Esophagus muscularis mucosa (tissue), 4 donors: Measurements from ENCODE around the gene C17orf78. TPM values are rescaled to one million over a fixed set of nuclear protein-coding genes. Genes with fewer than 3 reads are reported as not detected.

Experiments
- DNase-seq: peaks from one replicate; pipeline ENCODE4 v3.0.0-alpha.2; 2017; ENCODE audit errors: extremely low spot score
- H3K27ac ChIP-seq, 4 donors: fragments of 200-600 bp; sonication (generic); replicated peaks in 1 of 4; 1 replicate in 3 of 4; 2 replicates in 1 of 4; pipeline ENCODE4 v1.5.1; 2016 to 2019; ENCODE audit warnings: mild to moderate bottlenecking in 1 of 4
- H3K27me3 ChIP-seq, 4 donors: fragments of 200-600 bp; sonication (generic); one replicate each; pipeline versions ENCODE4 v1.5.1 to v1.6.0; 2016 to 2019
- H3K36me3 ChIP-seq, 4 donors: fragments of 200-600 bp; sonication (generic); one replicate each; pipeline ENCODE4 v1.5.1; 2016 to 2019
- H3K4me1 ChIP-seq, 4 donors: fragments of 200-600 bp; sonication (generic); one replicate each; pipeline ENCODE4 v1.5.1; 2016 to 2019
- H3K4me3 ChIP-seq, 4 donors: fragments of 200-600 bp; sonication (generic); 1 replicate in 2 of 4; 2 replicates in 2 of 4; pipeline ENCODE4 v1.5.1; 2016 to 2019; ENCODE audit warnings: mild to moderate bottlenecking in 4 of 4, moderate library complexity in 1 of 4
- H3K9me3 ChIP-seq, 4 donors: fragments of 200-600 bp; sonication (generic); 1 replicate in 3 of 4; 2 replicates in 1 of 4; pipeline ENCODE4 v1.5.1; 2016 to 2019
- EP300 ChIP-seq: sonication (generic); formaldehyde crosslinking; IDR thresholded peaks from one replicate; pipeline ENCODE4 v1.6.1; 2017; ENCODE audit warnings: antibody characterized with exemption
- POLR2A ChIP-seq: fragments of 450-650 bp; IDR thresholded peaks from one replicate; pipeline ENCODE4 v1.6.1; 2017; ENCODE audit warnings: antibody characterized with exemption, moderate library complexity, mild to moderate bottlenecking, low read depth
- POLR2AphosphoS5 ChIP-seq, 2 donors: sonication (generic); formaldehyde crosslinking; IDR thresholded peaks; one replicate each; pipeline ENCODE4 v1.6.1; 2017; ENCODE audit warnings: antibody characterized with exemption in 2 of 2
- WGBS: methylation state at CpG from one replicate; pipeline ENCODE4 v1.1.5; 2018; 5-methylcytosine and 5-hydroxymethylcytosine counted together
- intact Hi-C: fragments of 100-400 bp; cut with DNase I; formaldehyde crosslinking; loops from one replicate; pipeline ENCODE4 v1.15.1; 2023
- total RNA-seq, 4 donors: library from RNA; depleted of rRNA; stranded (reverse); fragments of >200 nt; gene quantifications; one replicate each; pipeline versions ENCODE4 v1.1.0 to v1.2.1, GENCODE V29; 2016
- TF ChIP-seq, protein P1 (sequence below), 3 experiments: fragments of 200-600 bp in 2 of 3; fragments of 450-650 bp in 1 of 3; sonication (generic) in 2 of 3; IDR thresholded peaks; one replicate each; pipeline ENCODE4 v1.5.1; 2017 to 2019; ENCODE audit warnings: antibody characterized with exemption in 3 of 3, mild to moderate bottlenecking in 2 of 3, moderate library complexity in 1 of 3

Gene C17orf78
- total RNA-seq = not detected

DNA sequence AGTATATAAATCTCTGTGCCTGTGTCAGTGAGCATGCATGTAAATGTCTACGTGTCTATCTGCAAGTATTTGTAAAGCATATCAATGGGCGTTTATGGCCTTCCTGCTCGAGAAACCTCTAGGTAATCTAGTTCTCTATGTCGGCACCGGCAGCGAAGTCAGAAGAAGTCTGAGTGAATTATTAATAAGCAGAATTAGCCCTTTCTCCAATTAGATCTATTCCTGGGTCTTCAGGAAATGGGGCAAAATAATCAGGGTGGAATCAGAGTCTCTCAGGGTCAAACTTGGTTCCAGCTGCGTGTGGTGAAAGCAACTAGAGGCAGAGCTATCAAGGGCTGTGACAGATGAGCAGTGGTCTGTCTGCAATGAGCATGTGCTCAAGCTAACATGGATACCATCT, at the start of gene C17orf78:
Gene C17orf78 (plus strand): TSS at position 280 of the 400 bp plus-strand sequence. CDS start 108 bp downstream, at position 388.
- WGBS = 95% methylated on average over 7 of the region's 7 CpGs

DNA sequence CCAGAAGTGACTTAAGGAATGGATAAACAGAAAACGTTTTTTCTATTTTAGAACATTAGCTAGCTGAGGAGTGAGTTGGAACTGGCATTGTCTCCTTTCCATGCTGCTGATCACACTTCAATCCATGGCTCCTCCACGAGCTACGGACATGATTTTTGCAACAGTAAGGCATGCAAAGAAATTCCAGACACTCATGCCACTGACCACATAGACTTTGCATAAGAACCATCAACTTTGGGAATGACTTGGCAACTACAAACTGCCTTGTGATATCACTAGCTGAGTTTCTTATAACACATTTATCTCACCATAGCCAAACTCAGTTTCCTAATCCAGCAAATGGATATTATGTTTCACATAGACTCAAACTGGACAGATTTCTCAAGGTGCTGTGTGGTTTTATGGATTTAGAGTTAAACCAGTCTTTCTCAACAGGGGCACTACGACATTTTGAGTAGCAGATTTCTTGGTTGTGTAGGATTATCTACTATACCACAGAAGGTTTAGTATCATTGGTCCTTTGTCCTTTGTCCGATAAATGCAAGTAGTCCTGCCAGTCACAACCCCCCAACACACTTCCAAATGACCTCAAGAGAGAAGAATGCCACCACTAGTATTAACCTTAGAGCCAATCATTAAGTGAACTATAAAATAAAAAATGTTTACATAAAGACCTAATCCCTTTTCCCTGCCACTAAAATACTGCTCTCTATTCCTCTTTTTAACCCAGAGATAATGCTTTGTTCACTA, 48.3 kb upstream of the C17orf78 start:
- no peak overlapping the region for H3K27ac ChIP-seq
- 76% methylated on average over 5 of the region's 5 CpGs for WGBS
- DNase-seq = no peak
- no peak overlapping the region for H3K4me3 ChIP-seq
- peaks cover 10 to 59% (median 21%) of the 10 kb centered on the region in 4 donors for H3K36me3 ChIP-seq
- H3K4me1 ChIP-seq = no peaks in the 10 kb centered on the region
- no peaks in the 10 kb centered on the region for H3K9me3 ChIP-seq
- H3K27me3 ChIP-seq = no peaks in the 10 kb centered on the region
- no peak for TF ChIP-seq POLR2A
- intact Hi-C loops = no loop called here

More for the DNA sequence above, at the start of gene C17orf78:
- Histone ChIP-seq H3K4me1 (peaks cover 0 to 5% (median 4%) of the 10 kb centered on the region in 4 donors), H3K27me3 (no peaks in the 10 kb centered on the region), H3K36me3 (no peaks in the 10 kb centered on the region), H3K4me3 (no peak within 1 kb of the TSS), H3K9me3 (no peaks in the 10 kb centered on the region), H3K27ac (no peak within 1 kb of the TSS)
- no peak for DNase-seq
- no peak for TF ChIP-seq POLR2AphosphoS5 (IDR thresholded peaks at IDR 0.05)
- no peak for TF ChIP-seq EP300
- TF ChIP-seq, protein P1, sequence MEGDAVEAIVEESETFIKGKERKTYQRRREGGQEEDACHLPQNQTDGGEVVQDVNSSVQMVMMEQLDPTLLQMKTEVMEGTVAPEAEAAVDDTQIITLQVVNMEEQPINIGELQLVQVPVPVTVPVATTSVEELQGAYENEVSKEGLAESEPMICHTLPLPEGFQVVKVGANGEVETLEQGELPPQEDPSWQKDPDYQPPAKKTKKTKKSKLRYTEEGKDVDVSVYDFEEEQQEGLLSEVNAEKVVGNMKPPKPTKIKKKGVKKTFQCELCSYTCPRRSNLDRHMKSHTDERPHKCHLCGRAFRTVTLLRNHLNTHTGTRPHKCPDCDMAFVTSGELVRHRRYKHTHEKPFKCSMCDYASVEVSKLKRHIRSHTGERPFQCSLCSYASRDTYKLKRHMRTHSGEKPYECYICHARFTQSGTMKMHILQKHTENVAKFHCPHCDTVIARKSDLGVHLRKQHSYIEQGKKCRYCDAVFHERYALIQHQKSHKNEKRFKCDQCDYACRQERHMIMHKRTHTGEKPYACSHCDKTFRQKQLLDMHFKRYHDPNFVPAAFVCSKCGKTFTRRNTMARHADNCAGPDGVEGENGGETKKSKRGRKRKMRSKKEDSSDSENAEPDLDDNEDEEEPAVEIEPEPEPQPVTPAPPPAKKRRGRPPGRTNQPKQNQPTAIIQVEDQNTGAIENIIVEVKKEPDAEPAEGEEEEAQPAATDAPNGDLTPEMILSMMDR (IDR thresholded peaks at IDR 0.05) = no peak
- no peak for TF ChIP-seq POLR2A
- intact Hi-C loops = loop anchor here (2.0 kb wide), 1 partner anchor 19 kb away; no protein-coding TSS in a partner anchor

DNA sequence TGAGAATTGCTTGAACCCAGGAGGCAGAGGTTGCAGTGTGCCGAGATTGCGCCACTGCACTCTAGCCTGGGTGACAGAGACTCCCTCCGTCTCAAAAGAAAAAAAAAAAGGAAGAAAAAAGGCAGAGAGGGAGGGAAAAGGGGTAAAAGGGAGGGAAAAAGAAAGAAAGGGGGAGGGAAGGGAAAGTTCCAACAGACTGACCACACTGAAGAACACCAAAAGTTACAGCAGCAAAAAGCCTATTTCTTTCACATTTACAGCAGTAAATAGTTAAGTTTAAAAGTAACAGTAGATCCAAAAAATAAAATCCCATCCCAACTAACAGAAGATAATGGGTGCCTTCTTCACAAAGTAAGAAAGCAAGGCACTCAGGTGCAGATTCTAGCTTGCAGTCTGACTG, 36.9 kb upstream of the C17orf78 start:
- no peak overlapping the region for H3K27ac ChIP-seq
- no peak overlapping the region for H3K4me3 ChIP-seq
- H3K4me1 ChIP-seq = no peaks in the 10 kb centered on the region
- no peaks in the 10 kb centered on the region for H3K27me3 ChIP-seq
- intact Hi-C loops = no loop called here
- no peaks in the 10 kb centered on the region for H3K9me3 ChIP-seq
- H3K36me3 ChIP-seq = peaks cover 0 to 11% (median 4%) of the 10 kb centered on the region in 4 donors
- no peak for DNase-seq
- 92% methylated on average over 3 of the region's 3 CpGs for WGBS
- TF ChIP-seq, protein P1 (IDR thresholded peaks at IDR 0.05) = no peak
- TF ChIP-seq POLR2A (no peak), EP300 (no peak)

DNA sequence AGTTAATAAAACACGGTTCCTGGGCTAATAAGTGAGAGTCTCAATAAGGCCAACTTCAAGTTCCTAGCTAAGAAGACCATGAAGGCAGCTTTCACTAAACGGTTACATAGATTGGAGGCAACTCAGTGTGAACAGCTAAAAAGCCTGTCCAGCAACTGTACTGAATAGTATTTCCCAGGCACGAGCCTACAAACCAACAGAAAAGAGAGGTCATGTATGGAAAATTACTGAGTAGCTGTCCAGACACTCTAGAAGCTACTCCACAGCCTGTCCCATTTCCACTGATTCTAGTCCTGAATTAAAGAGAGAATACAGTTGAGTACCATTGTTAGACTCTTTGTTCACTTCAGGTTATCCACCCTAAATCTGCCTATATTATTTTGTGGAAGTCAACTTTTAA, 36.5 kb upstream of the C17orf78 start:
- Histone ChIP-seq H3K27me3 (no peaks in the 10 kb centered on the region), H3K9me3 (no peaks in the 10 kb centered on the region), H3K4me3 (no peak overlapping the region), H3K27ac (no peak overlapping the region), H3K4me1 (no peaks in the 10 kb centered on the region), H3K36me3 (peaks cover 0 to 11% (median 4%) of the 10 kb centered on the region in 4 donors)
- TF ChIP-seq, protein P1 (IDR thresholded peaks at IDR 0.05) = no peak
- no peak for TF ChIP-seq POLR2A
- TF ChIP-seq EP300 = no peak
- TF ChIP-seq POLR2AphosphoS5 (IDR thresholded peaks at IDR 0.05) = no peak
- intact Hi-C loops = no loop called here
- WGBS = 80% methylated on average over 3 of the region's 3 CpGs
- no peak for DNase-seq

DNA sequence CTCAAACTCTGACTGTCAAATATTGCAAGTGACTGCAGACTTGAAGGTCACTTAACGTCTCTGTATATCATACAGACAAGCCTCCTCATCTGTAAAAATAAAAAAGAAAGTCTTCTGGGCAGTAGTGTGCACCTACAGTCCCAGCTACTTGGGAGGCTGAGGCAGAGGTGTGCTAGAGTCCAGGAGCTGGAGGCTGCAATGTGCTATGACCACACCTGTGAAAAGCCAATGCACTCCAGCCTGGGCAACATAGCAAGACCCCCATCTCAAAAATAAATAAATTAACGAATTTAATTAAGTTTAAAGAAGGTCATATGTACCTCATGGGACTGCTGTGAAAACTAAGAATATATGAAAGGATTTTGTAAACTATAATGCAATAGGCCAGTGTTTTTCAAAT, 35.0 kb upstream of the C17orf78 start:
- TF ChIP-seq POLR2A (no peak), EP300 (no peak), POLR2AphosphoS5 (IDR thresholded peaks at IDR 0.05) (no peak)
- TF ChIP-seq, protein P1 (IDR thresholded peaks at IDR 0.05) = no peak
- Histone ChIP-seq H3K4me1 (no peaks in the 10 kb centered on the region), H3K4me3 (no peak overlapping the region), H3K27ac (no peak overlapping the region), H3K36me3 (peaks cover 0 to 7% (median 2%) of the 10 kb centered on the region in 4 donors), H3K27me3 (no peaks in the 10 kb centered on the region), H3K9me3 (no peaks in the 10 kb centered on the region)
- DNase-seq = no peak
- WGBS = 89% methylated on average over 2 of the region's 2 CpGs
- intact Hi-C loops = no loop called here
